HCT116 (cell line): ENCODE results near the gene ARL6IP1. TPM values are rescaled to one million over a fixed set of nuclear protein-coding genes. Genes with fewer than 3 reads are reported as not detected.

Experiments
- ATAC-seq: fragments of 200-7000 bp; cut with Tn5 transposase; 2 replicates; pipeline ENCODE4 v1.9.1; 2020; ENCODE audit warnings: mild to moderate bottlenecking, moderate library complexity
- BruUV-seq: library from RNA; stranded (reverse); fragments of 400-500 nt; replicated peaks from 2 replicates; lab custom pipeline; 2021; lab: Mats Ljungman, UMichigan
- CTCF ChIA-PET: fragments of 300-600 bp; sonication (Branson Sonifier 250); formaldehyde crosslinking; loops from one replicate; lab custom pipeline; 2021; ENCODE audit warnings: antibody characterized with exemption; lab: Charles Lee
- POLR2A ChIA-PET: fragments of 300-600, 350-600 bp; sonication (Branson Sonifier 250); formaldehyde crosslinking; loops from one replicate; lab custom pipeline; 2021; ENCODE audit warnings: antibody characterized with exemption; lab: Charles Lee
- RAD21 ChIA-PET, 2 experiments: fragments of 300-600 bp; sonication (Branson Sonifier 250); formaldehyde crosslinking; loops; one replicate each; lab custom pipeline; 2023; ENCODE audit warnings: low total read pairs in 2 of 2; ENCODE audit not compliant: uncharacterized antibody in 2 of 2, unreplicated experiment in 2 of 2, low non-redundant PET in 1 of 2; lab: Charles Lee
- DNase-seq: peaks from one replicate; pipeline ENCODE4 v3.0.0-alpha.2; 2010; ENCODE audit warnings: low read depth, low spot score
- H2AFZ ChIP-seq: fragments of 200-600 bp; shearing (Covaris generic), sonication (generic); 2 replicates; pipeline ENCODE4 v1.6.1; 2017; ENCODE audit warnings: low read depth, mixed run types, mixed read lengths, antibody characterized with exemption, low read length; ENCODE audit not compliant: poor library complexity, severe bottlenecking
- H3K27ac ChIP-seq: 2 replicates; pipeline ENCODE4 v1.5.1; 2012; ENCODE audit warnings: low read depth, low read length
- H3K27me3 ChIP-seq: fragments of 200-600 bp; sonication (generic); 2 replicates; pipeline ENCODE4 v1.6.1; 2016; ENCODE audit warnings: mixed run types, low read length, mixed read lengths; ENCODE audit not compliant: insufficient read depth
- H3K36me3 ChIP-seq, 2 experiments: fragments of 200-500 bp in 1 of 2; fragments of 200-600 bp in 1 of 2; sonication (Bioruptor generic) in 1 of 2; sonication (generic) in 1 of 2; 2 replicates each; pipeline versions ENCODE4 v1.5.1 to v1.6.1; 2014 to 2016; ENCODE audit warnings: low read length in 2 of 2, inconsistent platforms in 1 of 2, mixed read lengths in 1 of 2, mixed run types in 1 of 2; ENCODE audit not compliant: insufficient read depth in 2 of 2, control insufficient read depth in 1 of 2
- H3K4me1 ChIP-seq, 2 experiments: fragments of 200-600 bp in 1 of 2; sonication (generic) in 1 of 2; 2 replicates each; pipeline versions ENCODE4 v1.5.1 to v1.6.1; 2012 to 2017; ENCODE audit warnings: low read length in 2 of 2, inconsistent platforms in 1 of 2, mild to moderate bottlenecking in 1 of 2, mixed read lengths in 1 of 2, mixed run types in 1 of 2, moderate library complexity in 1 of 2; ENCODE audit not compliant: insufficient read depth in 2 of 2, control insufficient read depth in 1 of 2
- H3K4me2 ChIP-seq: fragments of 200-600 bp; sonication (generic); 2 replicates; pipeline ENCODE4 v1.6.1; 2017; ENCODE audit warnings: mixed run types, low read length, mixed read lengths
- H3K4me3 ChIP-seq, 2 experiments: fragments of 200-600 bp in 1 of 2; sonication (generic) in 1 of 2; replicated peaks in 1 of 2; 2 replicates each; pipeline ENCODE4 v1.5.1; 2011 to 2016; ENCODE audit warnings: low read length in 2 of 2, control low read depth in 1 of 2, low read depth in 1 of 2, mild to moderate bottlenecking in 1 of 2, mixed read lengths in 1 of 2, mixed run types in 1 of 2
- H3K79me2 ChIP-seq: fragments of 200-600 bp; sonication (generic); 2 replicates; pipeline ENCODE4 v1.6.1; 2017; ENCODE audit warnings: mild to moderate bottlenecking, mixed run types, low read length, moderate library complexity, mixed read lengths; ENCODE audit not compliant: insufficient read depth
- H3K9ac ChIP-seq: fragments of 200-600 bp; sonication (generic); 2 replicates; pipeline ENCODE4 v1.6.1; 2016; ENCODE audit warnings: low read length, mixed read lengths
- H3K9me2 ChIP-seq: fragments of 200-600 bp; sonication (generic), shearing (Covaris generic); 2 replicates; pipeline ENCODE4 v1.6.1; 2017; ENCODE audit warnings: mixed run types, mild to moderate bottlenecking, moderate library complexity; ENCODE audit not compliant: insufficient read depth
- H3K9me3 ChIP-seq, 2 experiments: fragments of 200-500 bp in 1 of 2; fragments of 200-600 bp in 1 of 2; sonication (Bioruptor generic) in 1 of 2; sonication (generic) in 1 of 2; 2 replicates each; pipeline ENCODE4 v1.6.1; 2014 to 2017; ENCODE audit warnings: low read length in 2 of 2, mixed read lengths in 2 of 2, inconsistent platforms in 1 of 2, low read depth in 1 of 2, mild to moderate bottlenecking in 1 of 2, mixed run types in 1 of 2, moderate library complexity in 1 of 2; ENCODE audit not compliant: control insufficient read depth in 1 of 2, insufficient read depth in 1 of 2
- H4K20me1 ChIP-seq: fragments of 200-600 bp; sonication (generic), shearing (Covaris generic); 2 replicates; pipeline ENCODE4 v1.6.1; 2017; ENCODE audit warnings: mixed run types, mild to moderate bottlenecking, moderate library complexity; ENCODE audit not compliant: insufficient read depth
- CBX3 ChIP-seq: IDR thresholded peaks from 2 replicates; pipeline ENCODE4 v1.6.1; 2012; ENCODE audit warnings: low read depth
- CEBPB ChIP-seq: IDR thresholded peaks from 2 replicates; pipeline ENCODE4 v1.6.1; 2012; ENCODE audit warnings: low read depth
- CTCF ChIP-seq, 3 experiments: fragments of 200-600 bp in 1 of 3; sonication (generic) in 1 of 3; IDR thresholded peaks in 2 of 3; conservative IDR thresholded peaks in 1 of 3; 2 replicates each; pipeline ENCODE4 v1.5.1; 2012 to 2017; ENCODE audit warnings: low read depth in 2 of 3, low read length in 2 of 3, antibody characterized with exemption in 1 of 3, borderline replicate concordance in 1 of 3, control low read depth in 1 of 3, mild to moderate bottlenecking in 1 of 3, mixed read lengths in 1 of 3, mixed run types in 1 of 3, moderate library complexity in 1 of 3; ENCODE audit not compliant: insufficient read depth in 1 of 3
- ELF1 ChIP-seq: IDR thresholded peaks from 2 replicates; pipeline ENCODE4 v1.6.1; 2012; ENCODE audit warnings: low read depth, borderline replicate concordance
- EZH2phosphoT487 ChIP-seq: fragments of 200-600 bp; IDR thresholded peaks from 2 replicates; pipeline ENCODE4 v1.6.1; 2018; ENCODE audit warnings: antibody characterized with exemption, borderline replicate concordance
- FOSL1 ChIP-seq: IDR thresholded peaks from 2 replicates; pipeline ENCODE4 v1.6.1; 2012; ENCODE audit warnings: low read depth
- JUND ChIP-seq: IDR thresholded peaks from 2 replicates; pipeline ENCODE4 v1.6.1; 2012
- POLR2AphosphoS5 ChIP-seq: IDR thresholded peaks from 2 replicates; pipeline ENCODE4 v1.6.1; 2011; ENCODE audit warnings: mild to moderate bottlenecking, low read depth, low read length, moderate library complexity
- REST ChIP-seq: IDR thresholded peaks from 2 replicates; pipeline ENCODE4 v1.6.1; 2012; ENCODE audit warnings: low read depth
- SRF ChIP-seq: IDR thresholded peaks from 2 replicates; pipeline ENCODE4 v1.6.1; 2012; ENCODE audit warnings: low read depth
- YY1 ChIP-seq: IDR thresholded peaks from 2 replicates; pipeline ENCODE4 v1.6.1; 2011; ENCODE audit warnings: low read length, low read depth, moderate library complexity, mild to moderate bottlenecking; ENCODE audit not compliant: insufficient replicate concordance; ENCODE audit errors: extremely low read depth
- intact Hi-C: fragments of 100-400 bp; cut with micrococcal nuclease; formaldehyde crosslinking; loops from 2 replicates; pipeline ENCODE4 v1.10.0; 2022
- total RNA-seq: library from RNA; stranded (reverse); gene quantifications from one replicate; pipeline ENCODE4 v1.2.1, GENCODE V29; 2021; ENCODE audit not compliant: unreplicated experiment
- TF ChIP-seq, protein P1 (sequence below): IDR thresholded peaks from 2 replicates; pipeline ENCODE4 v1.6.1; 2011; ENCODE audit warnings: mild to moderate bottlenecking, low read length, moderate library complexity; ENCODE audit not compliant: insufficient replicate concordance; ENCODE audit errors: extremely low read depth

The ARL6IP1 gene
- total RNA-seq, 1 experiment from 2014 or later = 197 TPM

- Histone ChIP-seq H3K9ac (no peak overlapping the region), H3K27ac (no peak overlapping the region), H3K36me3 (peaks cover 39 to 45% of the 10 kb centered on the region in 2 experiments), H3K27me3 (no peaks in the 10 kb centered on the region), H3K79me2 (no peaks in the 10 kb centered on the region), H3K9me2 (no peaks in the 10 kb centered on the region), H3K4me1 (no peaks in the 10 kb centered on the region), H3K4me2 (no peak overlapping the region), H2AFZ (no peak overlapping the region), H3K4me3 (no peak overlapping the region), H3K9me3 (no peaks in the 10 kb centered on the region), H4K20me1 (no peaks in the 10 kb centered on the region; the same call in 1 of the 2 replicates)
- CTCF ChIA-PET = no interaction called here
- intact Hi-C loops = no loop called here
- RAD21 ChIA-PET = no interaction called here
- no peak for DNase-seq
- ATAC-seq = no peak
- POLR2A ChIA-PET = no interaction called here
- no TSS peak for BruUV-seq
- no peak for TF ChIP-seq FOSL1
- no peak for TF ChIP-seq CBX3
Measured at GRCh38 chr16:18827890-18828289, 26.5 kb upstream of the ARL6IP1 start.

- Histone ChIP-seq H4K20me1 (no peaks in the 10 kb centered on the region), H3K9me3 (no peaks in the 10 kb centered on the region), H3K9me2 (no peaks in the 10 kb centered on the region), H3K27ac (no peak overlapping the region), H3K4me3 (no peak overlapping the region), H3K79me2 (no peaks in the 10 kb centered on the region; the same call in 1 of the 2 replicates), H3K4me2 (no peak overlapping the region), H3K27me3 (no peaks in the 10 kb centered on the region), H3K9ac (no peak overlapping the region), H3K36me3 (peaks cover 39 to 54% of the 10 kb centered on the region in 2 experiments), H3K4me1 (no peaks in the 10 kb centered on the region), H2AFZ (no peak overlapping the region)
- ATAC-seq (no peak), DNase-seq (no peak)
- intact Hi-C loops = no loop called here
- RAD21 ChIA-PET = no interaction called here
- no TSS peak for BruUV-seq
- CTCF ChIA-PET = interaction anchor here (3.0 kb wide), 1 partner anchor 14 kb away, joined by 13 read pairs; the partner anchor contains the start of gene ARL6IP1
- POLR2A ChIA-PET = interaction anchor here (0.8 kb wide), 1 partner anchor 15 kb away, joined by 4 read pairs; the partner anchor contains the start of gene ARL6IP1
- no peak for TF ChIP-seq SRF
- TF ChIP-seq REST = no peak
- no peak for TF ChIP-seq JUND
- no peak for TF ChIP-seq CTCF (IDR thresholded peaks at IDR 0.05 in 2 of 3, conservative IDR thresholded peaks at IDR 0.05 in 1 of 3; ENCODE audit: borderline replicate concordance in 1 of 3, insufficient read depth in 1 of 3, low read depth in 2 of 3, low read length in 2 of 3)
- no peak for TF ChIP-seq CBX3
- TF ChIP-seq ELF1 = no peak
- TF ChIP-seq POLR2AphosphoS5 = no peak
- no peak for TF ChIP-seq YY1
- TF ChIP-seq CEBPB = no peak
- TF ChIP-seq, protein P1, sequence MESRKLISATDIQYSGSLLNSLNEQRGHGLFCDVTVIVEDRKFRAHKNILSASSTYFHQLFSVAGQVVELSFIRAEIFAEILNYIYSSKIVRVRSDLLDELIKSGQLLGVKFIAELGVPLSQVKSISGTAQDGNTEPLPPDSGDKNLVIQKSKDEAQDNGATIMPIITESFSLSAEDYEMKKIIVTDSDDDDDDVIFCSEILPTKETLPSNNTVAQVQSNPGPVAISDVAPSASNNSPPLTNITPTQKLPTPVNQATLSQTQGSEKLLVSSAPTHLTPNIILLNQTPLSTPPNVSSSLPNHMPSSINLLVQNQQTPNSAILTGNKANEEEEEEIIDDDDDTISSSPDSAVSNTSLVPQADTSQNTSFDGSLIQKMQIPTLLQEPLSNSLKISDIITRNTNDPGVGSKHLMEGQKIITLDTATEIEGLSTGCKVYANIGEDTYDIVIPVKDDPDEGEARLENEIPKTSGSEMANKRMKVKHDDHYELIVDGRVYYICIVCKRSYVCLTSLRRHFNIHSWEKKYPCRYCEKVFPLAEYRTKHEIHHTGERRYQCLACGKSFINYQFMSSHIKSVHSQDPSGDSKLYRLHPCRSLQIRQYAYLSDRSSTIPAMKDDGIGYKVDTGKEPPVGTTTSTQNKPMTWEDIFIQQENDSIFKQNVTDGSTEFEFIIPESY = no peak
- TF ChIP-seq FOSL1 = no peak
- TF ChIP-seq EZH2phosphoT487 = no peak
Measured at GRCh38 chr16:18816286-18816685, 14.9 kb upstream of the ARL6IP1 start.
